ENCODE data around the gene SNRNP48. TPM values are rescaled to one million over a fixed set of nuclear protein-coding genes. Genes with fewer than 3 reads are reported as not detected.

Gene SNRNP48
- total RNA-seq, 1 donor from 2014 or later = 13.4 TPM

DNA sequence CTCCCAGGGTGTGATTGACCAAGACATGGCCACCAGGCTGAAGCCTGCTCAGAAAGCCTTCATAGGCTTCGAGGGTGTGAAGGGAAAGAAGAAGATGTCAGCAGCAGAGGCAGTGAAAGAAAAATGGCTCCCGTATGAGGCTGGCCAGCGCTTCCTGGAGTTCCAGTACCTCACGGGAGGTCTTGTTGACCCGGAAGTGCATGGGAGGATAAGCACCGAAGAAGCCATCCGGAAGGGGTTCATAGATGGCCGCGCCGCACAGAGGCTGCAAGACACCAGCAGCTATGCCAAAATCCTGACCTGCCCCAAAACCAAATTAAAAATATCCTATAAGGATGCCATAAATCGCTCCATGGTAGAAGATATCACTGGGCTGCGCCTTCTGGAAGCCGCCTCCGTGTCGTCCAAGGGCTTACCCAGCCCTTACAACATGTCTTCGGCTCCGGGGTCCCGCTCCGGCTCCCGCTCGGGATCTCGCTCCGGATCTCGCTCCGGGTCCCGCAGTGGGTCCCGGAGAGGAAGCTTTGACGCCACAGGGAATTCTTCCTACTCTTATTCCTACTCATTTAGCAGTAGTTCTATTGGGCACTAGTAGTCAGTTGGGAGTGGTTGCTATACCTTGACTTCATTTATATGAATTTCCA, 4.6 kb upstream of the SNRNP48 start:
- intact Hi-C loops (cut with DNase I) = no loop called here
- no peak for DNase-seq (ENCODE audit: low spot score)

DNA sequence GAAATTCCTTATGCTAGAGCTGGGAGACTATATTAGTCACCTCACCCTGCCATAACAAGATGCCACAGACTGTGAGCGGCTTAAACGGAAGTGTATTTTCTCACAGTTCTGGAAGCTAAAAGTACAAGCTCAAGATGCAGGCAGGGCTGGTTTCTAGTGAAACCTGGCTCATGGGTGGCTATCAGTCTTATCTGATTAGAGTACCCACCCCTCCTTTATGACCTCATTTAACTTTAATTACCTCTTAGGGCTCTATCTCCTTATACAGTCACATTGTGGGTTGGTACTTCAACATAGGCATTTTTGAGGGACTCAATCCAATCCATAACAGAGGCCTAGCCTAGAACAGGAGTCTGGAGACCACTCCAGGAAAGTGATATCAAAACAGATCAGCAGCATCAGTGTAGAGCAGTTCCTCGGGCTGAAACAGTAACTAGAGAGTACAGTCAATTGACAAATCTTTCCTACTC, 2.3 kb upstream of the SNRNP48 start:
- intact Hi-C loops (cut with DNase I) = no loop called here
- no peak for DNase-seq (ENCODE audit: low spot score)

DNA sequence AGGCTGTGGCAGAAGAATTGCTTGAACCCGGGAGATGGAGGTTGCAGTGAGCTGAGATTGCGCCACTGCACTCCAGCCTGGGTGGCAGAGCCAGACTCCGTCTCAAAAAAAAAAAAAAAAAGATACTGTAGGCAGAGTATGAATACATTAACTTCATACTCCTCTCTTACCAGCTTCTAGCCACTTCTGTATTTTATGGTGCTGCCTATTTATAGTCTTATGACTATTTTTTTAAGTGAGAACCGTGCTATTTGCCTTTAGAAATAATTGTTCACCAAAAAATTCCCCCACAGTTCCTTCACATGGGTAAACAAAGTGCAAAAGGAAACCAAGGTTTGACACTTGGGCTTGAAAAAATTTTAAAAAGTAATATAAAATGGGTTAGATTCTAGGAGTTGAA, 1.5 kb upstream of the SNRNP48 start:
- DNase-seq (ENCODE audit: low spot score) = no peak
- intact Hi-C loops (cut with DNase I) = no loop called here

DNA sequence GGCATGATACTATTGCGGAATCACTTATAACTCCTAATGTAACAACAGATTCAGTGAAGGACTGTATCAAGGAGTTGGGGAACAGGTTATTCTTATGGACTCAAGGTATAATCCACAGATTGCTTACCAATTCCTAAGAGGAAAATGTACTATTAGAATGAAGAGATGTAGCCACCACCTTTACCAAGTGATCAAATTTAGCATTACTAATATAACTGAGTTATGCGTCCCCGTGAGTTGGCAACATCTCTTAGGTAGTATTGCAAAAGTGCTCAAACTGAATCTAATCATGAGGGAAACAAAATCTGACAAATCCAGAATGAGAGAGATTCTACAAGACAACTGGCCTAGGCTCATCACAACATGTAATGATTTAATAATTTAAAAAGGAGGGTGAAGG, 777 bp upstream of the SNRNP48 start:
- intact Hi-C loops (cut with DNase I) = no loop called here
- DNase-seq (ENCODE audit: low spot score) = no peak

DNA sequence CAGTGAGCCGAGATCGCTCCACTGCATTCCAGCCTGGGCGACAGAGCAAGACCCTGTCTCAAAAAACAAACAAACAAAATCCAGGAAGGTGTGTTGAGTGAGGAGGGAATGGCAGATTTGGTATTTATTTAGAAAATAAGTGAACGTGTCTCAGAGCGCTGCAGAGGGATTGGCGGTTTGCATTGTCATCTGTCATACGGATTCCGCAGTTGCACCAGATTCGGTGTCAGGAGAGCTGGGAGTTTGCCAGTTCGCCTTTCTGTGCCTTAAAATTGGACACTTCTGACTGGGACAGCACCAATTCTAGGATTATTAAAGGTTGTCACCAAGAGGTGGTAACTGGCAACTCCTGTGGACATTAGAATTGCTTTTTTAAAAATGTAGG, 912 bp downstream of the SNRNP48 start:
- intact Hi-C loops (cut with DNase I) = loop anchor here (2.0 kb wide), 1 partner anchor 278 kb away; the partner anchor contains the start of gene SSR1
- no peak for DNase-seq (ENCODE audit: low spot score)

DNA sequence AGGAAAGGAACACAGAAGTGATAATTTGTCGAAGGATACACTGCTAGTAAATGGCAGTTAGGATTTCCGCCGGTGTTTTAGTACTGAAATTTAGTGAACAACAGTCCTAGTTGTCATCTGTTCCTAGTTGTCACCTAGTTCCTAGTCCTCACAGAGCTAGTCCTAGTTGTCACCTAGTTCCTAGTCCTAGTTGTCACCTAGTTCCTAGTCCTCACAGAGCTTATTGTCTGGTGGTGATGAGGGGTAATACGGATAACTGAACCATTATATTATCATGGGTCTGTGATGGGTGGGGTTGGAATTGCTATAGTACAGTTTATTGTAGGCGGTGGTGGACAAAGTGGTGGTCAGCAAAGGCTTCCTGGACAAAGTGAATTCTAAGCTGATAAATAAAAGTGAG, 1.8 kb downstream of the SNRNP48 start:
- DNase-seq (ENCODE audit: low spot score) = no peak
- intact Hi-C loops (cut with DNase I) = loop anchor here (2.0 kb wide), 2 partner anchors 47 to 279 kb away; partner anchors contain the start of gene SSR1

DNA sequence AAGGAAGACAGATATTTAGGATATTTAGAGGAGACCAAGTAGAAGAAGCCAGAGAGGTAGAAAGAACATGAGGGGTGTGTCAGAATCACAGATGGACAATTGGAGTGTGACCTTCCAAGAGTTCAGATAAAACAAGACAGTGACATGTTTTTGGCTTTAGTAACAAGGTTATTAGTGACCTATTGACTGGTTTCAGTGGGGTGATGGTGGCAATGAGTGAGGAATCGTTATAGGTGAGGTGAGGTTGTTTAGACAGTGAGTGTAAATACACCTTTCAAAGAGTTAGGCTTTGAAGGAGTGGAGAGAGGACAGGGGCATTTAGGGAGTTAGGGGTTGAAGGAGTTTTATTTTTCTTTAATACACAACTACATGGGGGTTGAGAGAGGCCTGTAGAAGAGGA, 3.2 kb downstream of the SNRNP48 start:
- DNase-seq (ENCODE audit: low spot score) = no peak
- intact Hi-C loops (cut with DNase I) = loop anchor here (2.0 kb wide), 1 partner anchor 48 kb away; no protein-coding TSS in a partner anchor

DNA sequence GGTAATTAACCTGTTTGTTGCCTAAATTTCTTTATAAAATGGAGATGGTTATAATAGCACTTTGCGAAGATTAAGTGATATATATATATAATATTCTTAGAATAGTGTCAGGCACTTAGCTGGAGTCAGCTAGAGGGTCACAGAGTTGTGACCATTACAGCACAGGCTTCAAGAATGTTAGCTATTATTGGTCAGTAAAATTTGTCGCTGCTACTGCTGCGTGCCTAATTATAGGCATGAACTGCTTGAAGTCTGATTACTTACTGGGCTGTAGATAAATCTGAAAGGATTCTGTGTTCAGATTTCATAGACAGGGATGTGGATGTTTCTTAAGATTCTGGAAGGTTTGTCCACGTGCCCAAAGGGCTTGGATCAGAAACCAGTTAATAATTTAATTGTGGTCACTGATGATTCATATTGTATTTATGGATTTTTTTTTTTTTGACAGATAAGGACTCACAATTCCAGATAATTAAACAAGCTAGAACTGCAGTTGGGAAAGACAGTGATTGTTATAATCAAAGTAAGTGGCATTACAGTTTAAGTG, 4.7 kb downstream of the SNRNP48 start:
- DNase-seq (ENCODE audit: low spot score) = no peak
- intact Hi-C loops (cut with DNase I) = no loop called here

DNA sequence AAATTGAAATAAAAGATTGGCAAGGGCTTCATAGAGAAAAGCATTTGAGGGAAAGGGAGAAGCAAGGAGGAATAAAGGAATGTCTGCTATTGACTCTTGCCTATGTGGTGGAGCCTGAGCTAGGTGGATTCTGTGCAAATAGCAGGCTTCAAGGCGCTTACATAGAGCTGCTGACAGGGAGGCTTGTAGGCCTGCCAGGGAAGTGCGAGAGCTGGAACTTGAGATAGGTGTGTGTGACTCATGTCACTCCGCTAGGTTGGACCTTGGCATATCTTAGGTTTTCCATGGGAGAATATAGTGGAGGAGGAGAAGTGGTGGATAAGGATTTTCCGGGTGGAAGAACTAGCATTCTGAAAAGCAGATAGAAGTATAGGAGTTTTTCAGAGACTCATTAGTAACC, 14.0 kb downstream of the SNRNP48 start:
- intact Hi-C loops (cut with DNase I) = no loop called here
- DNase-seq (ENCODE audit: low spot score) = no peak

DNA sequence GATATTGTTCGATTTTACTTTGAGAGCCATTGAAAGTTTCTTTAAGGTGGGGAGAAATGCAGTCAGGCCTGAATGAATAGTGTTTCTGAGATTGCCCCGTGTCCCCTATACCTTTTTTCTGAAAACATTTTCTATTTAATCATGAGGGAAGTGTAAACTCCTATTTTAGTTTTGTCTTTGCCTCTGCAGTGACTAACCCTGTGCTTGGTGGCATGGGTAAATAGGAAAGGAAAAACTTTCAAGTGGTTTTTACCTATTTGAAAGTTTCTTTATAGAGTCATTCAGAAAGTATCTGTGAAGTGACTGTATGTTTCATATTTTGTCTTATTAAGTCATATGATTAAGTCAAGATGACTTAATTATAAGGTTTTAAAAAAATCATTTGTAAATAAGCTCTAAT, 14.5 kb downstream of the SNRNP48 start:
- no peak for DNase-seq (ENCODE audit: low spot score)
- intact Hi-C loops (cut with DNase I) = no loop called here

DNA sequence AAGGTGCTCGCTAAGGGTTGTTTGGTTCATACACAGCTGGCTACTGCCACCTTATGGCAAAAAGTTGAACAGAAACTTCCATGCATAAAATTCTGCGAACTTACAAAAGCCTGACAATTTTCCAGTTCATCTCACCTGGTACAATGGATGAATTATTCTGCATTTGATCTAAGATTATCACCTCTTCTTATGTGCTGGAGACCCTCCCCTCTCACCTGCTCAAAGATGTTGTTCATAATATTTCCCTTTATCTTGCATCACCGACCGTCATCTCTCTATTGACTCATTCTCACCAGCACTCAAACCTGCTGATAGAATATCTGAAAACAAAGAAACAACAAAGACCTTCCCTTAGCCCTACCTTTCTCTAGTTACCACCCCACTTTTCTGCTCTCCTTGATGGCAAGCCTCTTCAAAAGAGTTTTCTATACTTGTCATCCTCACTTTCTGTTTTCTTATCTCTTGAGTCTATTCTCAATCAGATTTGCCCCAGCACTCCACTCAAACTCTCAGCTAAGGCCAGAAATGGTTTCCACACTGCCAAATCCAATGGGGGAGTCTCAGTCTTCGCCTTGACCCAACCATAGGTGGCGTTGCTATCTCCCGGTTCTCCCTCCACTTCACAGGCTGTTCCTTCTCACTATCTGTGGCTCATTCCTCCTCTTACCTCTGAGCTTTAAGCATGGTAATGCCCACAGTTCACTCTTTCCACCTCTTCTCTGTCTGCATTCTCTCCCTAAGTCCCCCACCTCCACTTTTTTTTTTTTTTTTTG, 25.8 kb downstream of the SNRNP48 start:
- DNase-seq (ENCODE audit: low spot score) = no peak
- intact Hi-C loops (cut with DNase I) = loop anchor here (5.0 kb wide), 2 partner anchors 188 to 338 kb away; no protein-coding TSS in a partner anchor

DNA sequence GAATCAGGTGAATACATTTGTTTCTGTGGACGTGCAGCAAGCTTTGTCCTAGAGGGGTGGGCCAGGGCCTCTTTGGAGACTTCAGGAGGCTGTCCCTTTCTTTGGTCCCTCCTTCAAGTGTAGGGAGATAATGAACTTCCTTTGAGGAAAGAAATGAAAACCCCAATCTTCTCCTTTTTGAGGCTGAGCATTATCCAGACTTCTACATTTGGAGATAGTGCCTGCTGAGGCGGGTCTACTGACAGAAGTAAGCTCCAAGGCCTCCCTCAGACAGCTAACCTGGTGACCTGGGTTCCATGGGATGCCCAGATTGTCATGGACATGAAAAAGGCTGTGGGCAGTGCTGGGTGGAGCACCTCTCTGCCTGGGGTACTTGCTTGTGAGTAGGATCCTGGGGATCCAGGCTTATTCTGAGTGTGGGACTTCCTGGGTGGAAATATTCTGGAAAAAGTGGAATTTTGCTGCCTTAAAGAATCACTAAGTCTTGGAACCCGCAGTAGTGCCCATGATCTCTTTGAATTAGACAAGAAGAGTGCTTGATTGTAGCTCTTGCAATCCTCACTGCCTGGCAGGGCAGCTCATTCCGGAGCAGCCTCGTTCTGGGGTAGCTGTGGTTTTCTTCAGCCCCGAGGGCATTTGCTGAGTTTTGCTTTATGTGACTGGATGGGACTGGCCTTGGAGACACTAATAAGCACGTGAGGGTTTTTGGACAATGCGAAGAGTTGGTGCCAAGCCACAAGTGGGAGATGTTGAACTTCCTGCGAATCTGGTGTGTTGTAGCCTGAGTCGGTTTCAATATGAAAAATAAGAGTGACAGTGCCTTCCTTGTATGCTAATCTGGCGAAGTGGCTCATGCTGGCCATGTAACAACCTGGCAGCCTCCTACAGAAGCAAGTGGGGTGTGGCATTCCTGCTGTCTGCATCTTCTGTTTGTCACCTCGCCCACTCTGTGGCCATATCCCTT, 28.1 kb downstream of the SNRNP48 start:
- intact Hi-C loops (cut with DNase I) = loop anchor here (5.0 kb wide), 2 partner anchors 191 to 341 kb away; no protein-coding TSS in a partner anchor
- DNase-seq (ENCODE audit: low spot score) = no peak

DNA sequence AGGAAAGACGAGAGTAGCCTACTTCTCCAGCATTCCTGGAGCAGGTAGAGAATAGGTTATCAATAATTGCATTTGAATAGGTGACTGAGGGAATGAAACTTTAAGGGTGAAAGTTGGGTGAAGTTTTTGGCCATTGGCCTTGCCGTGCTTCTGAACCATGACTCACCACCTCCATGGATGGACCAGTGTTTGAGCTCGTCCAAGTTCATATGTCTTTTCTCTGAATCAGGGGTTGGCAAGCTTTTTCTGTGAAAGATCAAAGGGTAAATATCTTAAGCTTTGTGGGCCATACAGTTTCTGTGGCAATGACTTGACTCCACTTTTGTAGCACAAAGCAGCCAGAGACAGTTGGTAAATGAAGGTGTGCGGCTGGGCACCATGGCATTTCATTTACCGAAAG, 31.8 kb downstream of the SNRNP48 start:
- no peak for DNase-seq (ENCODE audit: low spot score)
- intact Hi-C loops (cut with DNase I) = no loop called here

DNA sequence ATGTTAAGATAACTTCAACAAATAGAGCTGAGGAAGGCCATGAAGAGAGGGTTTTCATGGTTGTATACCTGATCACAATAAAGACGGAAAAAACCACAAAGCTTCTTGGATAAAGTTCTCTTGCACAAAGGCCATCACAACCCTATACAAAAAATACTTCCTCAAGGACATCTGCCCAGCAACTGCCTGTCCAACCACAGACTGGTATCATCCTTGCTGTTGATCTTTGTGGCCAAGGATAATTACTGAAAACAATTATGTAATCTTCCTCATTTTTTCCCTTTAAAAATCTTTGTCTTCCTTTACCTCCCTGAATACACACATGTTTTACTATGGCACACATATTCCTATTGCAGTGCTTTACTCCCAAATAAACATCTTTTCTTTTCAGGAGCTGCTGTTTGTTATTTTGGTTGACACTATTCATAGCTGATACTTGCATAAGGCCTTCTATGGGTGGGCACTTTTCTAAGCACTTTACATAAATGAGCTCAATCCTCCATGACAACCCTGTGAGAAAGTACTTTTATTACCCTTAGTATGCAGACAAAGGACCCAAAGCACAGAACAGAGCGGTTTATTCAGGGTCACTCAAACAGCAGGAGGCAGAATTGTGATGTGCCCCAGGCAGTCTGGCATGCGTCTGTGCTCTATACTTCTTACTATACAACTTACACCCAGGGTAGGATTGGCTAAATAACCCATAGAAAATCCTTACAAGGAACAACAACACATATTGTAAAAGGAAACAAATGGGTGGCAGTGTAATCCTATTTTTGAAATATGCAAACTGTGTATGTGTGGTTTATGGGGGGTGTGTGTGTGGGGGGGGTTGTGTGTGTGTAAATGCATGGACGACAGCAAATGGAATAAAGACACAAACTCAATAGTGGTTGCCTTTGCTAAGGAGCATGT, 35.1 kb downstream of the SNRNP48 start:
- DNase-seq (ENCODE audit: low spot score) = no peak
- intact Hi-C loops (cut with DNase I) = no loop called here

DNA sequence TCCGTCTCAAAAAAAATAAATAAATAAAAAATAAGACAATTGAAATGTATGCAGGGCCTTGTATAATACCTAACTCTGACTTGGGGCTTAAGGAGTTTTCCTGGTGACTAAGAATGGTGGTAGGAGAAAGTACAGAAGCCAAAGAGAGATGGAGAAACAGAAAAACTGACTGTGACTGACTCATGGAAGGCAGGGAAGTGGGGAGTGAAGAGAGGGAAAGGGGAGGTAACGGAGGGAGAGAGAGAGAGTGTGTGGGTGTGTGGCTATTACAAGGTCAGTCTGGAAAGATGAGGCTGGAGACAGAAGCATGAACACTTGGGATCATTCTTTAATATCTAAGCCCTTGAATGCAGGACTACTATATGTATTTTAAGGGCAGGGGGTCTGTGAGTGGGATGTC, 38.5 kb downstream of the SNRNP48 start:
- no peak for DNase-seq (ENCODE audit: low spot score)
- intact Hi-C loops (cut with DNase I) = no loop called here

DNA sequence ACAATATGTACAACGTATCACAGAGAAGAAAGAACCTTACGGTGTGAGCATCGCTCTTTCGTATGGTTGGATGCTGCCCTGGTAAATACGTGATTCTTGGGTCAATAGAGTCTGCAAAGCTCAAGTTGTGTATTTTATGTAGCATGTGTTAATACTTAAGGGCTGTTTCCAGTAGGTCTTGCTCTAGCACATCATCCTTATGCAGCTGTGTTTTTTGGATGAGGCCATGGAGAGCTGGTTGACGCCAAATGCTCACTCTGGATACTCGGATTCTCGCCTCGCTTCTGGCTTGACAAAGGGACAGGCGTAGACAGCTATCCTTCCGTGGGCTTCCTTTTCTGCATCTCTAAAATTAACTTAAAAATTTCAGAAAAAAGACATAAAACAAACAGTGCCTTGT, 38.9 kb downstream of the SNRNP48 start:
- intact Hi-C loops (cut with DNase I) = no loop called here
- DNase-seq (ENCODE audit: low spot score) = no peak

DNA sequence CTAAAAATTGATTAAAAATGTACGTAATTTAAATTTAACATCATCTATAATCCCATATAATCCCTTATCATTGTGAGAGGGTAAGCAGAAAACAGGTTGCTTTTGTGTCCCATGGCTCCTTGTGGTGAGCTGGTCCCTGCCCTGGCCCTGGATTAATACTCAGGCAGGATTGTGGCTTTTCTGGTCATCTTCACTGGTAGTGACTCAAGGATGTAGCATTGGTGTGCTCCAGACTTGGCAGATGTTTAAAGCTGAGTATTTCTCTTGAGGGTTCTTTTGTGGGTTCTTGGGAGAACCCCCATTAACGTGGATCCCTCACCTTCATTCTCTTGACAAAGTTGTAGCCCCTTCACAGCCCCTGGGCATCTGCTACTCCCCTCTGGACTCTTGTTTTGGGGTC, 39.3 kb downstream of the SNRNP48 start:
- DNase-seq (ENCODE audit: low spot score) = no peak
- intact Hi-C loops (cut with DNase I) = no loop called here

DNA sequence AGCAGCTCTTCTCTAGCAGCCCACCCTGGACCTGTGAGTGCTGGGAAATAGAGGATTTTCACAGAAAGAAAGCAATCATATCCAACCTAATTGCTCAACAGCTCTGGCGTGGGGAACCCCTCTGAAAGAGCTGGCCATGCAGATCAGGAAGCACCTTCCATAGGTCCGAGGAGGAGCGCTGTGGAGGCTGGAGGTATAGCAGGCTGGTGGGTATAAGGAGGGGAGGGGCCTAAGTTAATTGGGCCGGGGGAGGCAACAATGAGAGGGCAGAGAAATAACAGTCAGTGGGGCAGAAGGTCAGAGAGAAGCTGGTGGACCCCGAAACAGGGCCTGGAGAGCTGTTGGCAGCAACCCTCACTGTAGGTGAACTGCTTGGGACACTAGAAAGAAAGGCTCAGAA, 40.8 kb downstream of the SNRNP48 start:
- DNase-seq (ENCODE audit: low spot score) = no peak
- intact Hi-C loops (cut with DNase I) = no loop called here

DNA sequence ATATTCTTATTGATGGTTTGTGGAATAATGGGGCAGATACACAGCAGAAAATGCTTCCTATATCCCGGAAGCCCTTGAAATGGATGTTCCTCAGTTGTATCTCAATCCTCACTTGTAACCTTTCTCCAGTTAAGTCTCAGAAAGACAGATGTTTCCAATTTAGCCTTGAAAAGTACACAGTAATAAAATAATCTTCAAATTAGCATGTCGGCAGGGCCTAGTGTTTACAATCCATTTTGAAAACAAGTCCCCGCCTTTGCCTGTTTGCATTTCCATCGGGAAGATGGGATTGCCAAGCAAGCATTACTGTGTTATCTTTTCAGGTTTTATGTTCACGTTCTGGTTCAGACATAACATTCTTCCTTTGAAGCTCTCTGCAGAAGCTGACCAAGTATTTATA, 41.5 kb downstream of the SNRNP48 start:
- intact Hi-C loops (cut with DNase I) = no loop called here
- no peak for DNase-seq (ENCODE audit: low spot score)

Measured in cardiac septum (tissue), 1 donor.